CD4-positive, alpha-beta T cell treated with Interleukin-6 at 100 ng/mL for 8 hours (primary cell): ENCODE measurements around the gene DENND2D.
"Not testable (repeated sequence)": the region's sequence is repeated elsewhere in the genome, so short reads cannot be mapped to it uniquely, and the experiment has no call there.

Source experiments
- DNase-seq: peaks from one replicate; pipeline ENCODE4 v3.0.0-alpha.2; 2020; ENCODE audit warnings: mixed read lengths, low spot score

DENND2D gene

DNA sequence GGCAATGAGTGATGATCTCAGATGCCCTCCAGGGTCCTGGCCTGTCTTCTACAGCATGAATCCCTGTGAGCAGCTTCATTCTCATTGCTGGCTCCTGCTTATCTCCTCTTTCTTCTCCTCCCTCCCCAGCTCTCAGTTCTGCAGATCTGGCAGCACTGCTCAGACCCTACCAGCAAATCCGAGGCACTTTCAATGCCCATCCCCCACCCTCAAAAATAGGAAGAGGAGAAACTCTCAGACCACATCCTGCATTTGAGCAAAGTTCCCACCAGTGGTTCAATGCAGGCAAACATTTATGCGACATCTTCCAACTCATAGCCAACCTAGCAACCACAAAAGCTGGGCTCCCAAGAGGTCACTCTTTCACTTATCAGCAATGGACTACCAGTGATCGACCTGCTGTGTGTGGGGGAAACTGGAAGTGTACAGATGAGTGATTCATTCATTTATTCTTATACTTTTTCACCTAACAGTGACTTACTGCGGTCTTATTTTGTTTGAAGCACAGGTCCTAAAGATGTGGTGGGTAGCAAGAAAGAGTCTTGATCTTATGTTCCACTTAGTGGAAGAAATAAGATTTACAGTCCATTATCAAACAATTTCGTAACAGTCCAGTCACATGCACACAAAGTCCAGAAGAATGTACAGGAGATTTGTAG is 21.3 kb upstream of the DENND2D start:
- peak; percentile 83 for DNase-seq

DNA sequence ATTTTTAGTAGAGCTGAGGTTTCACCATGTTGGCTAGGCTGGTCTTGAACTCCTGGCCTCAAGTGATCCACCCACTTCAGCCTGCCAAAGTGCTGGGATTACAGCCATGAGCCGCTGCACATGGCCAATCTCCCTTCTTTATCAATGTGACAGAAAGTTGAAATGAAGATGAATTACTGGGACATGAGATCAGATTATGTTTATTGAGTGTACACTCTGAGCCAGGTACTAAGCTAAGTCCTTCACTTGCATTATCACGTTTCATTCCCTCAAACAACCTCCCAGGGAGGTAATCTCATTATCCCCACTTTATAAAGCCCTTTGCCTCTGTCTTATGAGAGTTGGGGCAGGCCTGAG is 20.8 kb upstream of the DENND2D start:
- DNase-seq = no peak

- DNase-seq = no peak
Measured at GRCh38 chr1:111220302-111220890, 19.9 kb upstream of the DENND2D start.

DNA sequence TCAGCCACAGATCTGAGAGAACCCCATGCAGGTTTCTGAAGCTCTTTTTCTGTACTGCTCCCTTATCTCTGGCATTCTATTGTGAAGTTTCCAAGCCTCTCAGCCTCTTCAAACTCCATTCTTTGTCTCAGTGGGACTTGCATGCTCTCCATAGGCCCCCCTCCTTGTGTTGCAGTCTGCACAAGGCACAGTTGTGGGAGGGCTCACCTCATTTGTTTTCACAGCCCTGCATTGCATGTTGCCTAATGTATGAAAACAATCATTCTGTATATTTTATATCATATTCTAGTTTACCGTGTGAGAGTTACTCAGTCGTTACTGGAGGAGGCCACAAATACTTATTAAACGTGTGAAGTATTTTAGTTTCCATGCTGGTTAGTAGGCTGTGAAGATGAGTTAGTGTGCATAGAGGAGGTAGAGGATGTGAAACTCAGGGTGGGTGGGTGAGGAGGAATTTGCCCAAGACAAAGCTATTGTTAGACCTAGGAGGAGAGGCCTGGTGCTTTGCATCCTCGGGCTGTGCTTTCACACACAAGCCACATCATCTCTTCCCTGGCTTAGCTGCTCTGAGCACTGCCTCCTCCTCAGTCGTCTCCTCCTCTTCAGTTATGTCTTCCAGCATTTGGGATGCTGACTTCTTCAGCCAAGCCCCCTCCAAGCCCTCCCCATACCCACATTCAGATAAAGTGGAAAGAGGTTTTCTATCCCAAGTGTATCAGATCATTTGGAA is 19.3 kb upstream of the DENND2D start:
- peak; percentile 34 for DNase-seq

DNA sequence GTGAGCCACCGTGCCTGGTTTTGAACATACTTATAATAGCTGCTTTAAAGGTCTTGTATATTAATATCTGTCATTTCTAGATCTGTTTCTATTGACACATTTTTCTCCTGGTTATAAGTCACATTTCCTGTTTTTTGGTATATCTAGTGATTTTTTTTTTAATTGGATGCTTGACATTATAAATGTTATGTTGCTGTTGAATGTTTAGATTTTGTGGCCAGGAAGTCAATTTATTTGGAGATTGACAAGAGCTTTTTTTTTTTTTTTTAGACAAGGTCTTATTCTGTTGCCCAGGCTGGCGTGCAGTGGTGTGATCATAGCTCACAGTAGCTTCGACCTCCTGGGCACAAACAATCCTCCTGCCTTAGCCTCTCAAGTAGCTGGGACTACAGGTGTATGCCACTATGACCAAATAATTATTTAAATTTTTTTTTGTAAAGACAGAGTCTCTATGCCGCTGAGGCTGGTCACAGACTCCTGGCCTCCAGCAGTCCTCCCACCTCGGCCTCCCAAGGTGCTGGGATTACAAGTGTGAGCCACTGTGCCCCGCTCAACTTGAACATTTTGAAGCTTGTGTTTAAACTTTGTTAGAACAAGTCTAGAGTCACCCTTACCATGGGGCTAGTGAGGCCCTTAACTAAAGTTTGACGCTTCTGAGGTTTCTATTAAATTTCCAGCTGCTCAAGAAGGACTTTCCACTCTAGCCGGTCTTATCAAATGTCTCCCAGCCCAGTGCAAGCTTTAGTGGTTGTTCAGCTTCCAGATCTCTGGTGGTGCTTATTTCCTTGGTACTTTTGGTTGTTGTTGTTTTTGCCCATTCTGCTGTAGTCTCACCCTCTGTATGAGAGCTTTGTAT is 18.5 kb upstream of the DENND2D start:
- no peak for DNase-seq

DNA sequence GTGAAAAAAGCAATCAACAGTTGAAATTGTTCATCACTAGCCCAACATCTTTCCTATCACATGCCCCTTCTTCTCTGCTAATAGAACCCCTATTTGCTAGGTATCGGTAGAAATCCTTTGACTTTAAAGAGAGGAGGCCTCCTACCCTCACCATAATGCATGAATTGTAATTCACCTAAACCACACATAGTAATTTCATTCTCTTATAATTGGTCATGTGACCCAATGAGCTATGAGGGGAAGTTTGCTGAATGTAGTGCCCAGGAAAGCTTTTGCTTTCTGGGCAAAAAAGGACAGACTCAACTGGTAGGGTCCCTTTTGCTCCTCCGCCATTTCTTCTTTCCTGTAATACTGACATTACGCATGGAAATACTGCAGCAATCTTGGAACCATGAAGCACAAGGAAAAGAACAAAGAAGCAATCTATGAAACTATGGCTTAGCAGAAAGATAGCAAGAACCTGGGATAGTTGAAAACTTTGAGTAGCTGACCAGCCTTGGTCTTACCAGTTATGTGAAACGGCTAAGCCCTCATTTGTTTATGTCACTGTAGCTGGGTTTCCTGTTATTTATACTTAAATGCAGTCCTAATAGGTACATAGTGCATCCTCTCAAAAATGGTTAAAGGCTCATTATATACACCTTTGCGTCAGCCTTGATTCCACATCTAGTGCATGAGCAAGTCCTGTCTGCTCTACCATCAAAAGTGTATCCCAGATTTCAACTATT is 16.9 kb upstream of the DENND2D start:
- no peak for DNase-seq

DNA sequence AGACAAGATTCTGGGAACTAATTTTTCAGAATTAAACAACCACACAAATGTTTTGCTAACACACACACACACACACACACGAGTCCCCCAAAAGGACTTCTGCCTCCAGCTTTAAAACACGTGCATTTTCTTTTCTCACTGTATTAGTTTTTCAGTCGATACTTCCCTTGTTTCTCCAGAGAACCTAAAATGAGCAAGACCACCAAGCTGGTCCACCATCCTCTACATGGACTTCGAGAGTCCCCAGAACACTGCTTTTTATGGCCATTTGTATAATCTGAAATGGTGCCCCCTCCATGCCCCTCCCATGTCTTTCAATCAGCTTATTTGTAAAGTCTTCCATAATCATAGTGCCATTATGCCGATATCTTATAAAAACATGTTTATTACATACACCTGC is 16.3 kb upstream of the DENND2D start:
- no peak for DNase-seq

DNA sequence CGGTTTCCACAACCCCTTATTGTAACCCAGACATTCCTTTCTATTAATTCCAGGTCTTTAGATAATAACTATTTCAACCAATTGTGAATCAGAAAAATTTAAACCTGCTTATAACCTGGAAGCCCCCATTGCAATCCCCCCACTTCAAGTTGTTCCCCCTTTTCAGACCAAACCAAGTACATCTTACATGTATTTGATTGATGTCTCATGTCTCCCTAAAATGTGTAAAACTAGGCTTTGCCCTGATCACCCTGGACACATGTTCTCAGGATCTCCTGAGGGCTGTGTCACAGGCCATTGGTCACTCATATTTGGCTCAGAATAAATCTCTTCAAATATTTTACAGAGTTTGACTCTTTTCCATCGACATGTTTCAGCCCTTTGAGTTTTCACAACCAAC is 14.8 kb upstream of the DENND2D start:
- not testable (repeated sequence) for DNase-seq

DNA sequence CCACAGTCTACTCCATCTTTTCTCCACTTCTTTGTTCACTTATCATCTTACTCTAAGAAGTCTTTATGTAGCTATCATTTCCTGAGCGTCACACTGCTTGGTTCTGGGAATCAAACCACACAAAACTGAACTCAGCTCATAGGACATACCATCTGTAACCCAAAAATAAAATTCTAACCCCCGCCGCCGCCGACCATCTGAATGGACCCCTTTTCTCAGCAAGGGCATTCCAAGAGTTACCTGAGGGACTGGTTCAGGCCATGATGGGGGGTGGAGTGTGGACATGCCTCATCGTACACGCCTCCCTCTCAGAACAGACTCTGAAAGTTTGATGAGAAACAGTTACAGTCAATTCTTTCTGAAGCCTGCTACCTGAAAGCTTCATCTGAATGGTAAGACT is 14.4 kb upstream of the DENND2D start:
- peak; percentile 39 for DNase-seq

DNA sequence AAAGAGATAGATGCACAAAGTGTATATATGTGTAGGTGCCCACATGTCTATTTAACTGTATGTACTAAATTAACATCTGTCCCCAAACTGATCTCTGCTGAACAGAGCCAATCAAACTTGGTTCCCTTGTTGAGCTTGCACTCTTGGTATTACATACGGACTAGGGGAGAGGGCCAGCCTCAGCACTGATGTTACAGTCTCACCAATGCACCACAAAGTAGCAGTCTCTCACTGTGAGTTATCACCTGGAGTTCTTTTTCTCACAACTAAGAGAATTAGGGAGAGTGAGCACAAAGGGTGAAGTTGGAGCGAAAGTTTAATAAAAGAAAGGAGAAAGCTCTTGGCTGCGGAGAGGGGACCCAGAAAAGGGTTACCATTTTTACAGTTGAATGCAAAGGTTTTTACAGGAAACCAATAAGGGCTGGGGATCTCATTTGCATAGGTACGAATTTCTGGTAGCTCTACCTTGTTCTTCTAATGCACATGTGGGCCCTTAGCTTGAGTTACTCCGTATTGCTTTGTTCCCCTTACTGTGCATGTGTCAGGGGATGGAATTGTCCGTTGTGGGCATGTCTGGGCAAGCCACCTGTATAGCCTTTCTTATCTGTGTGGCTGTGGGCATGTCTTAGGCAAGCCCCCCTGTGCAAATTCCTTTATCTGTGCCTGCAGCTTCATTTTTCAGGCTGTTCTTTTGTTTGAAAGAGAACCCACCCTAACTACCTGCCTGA is 13.8 kb upstream of the DENND2D start:
- DNase-seq = no peak

GRCh38 chr1:111213412-111213811 is 13.0 kb upstream of the DENND2D start:
- DNase-seq = peak; percentile 57

GRCh38 chr1:111212634-111213335 is 12.3 kb upstream of the DENND2D start:
- DNase-seq = no peak

GRCh38 chr1:111211921-111212320 is 11.5 kb upstream of the DENND2D start:
- no peak for DNase-seq

GRCh38 chr1:111209622-111210021 is 9.2 kb upstream of the DENND2D start:
- no peak for DNase-seq

GRCh38 chr1:111208921-111209320 is 8.5 kb upstream of the DENND2D start:
- DNase-seq = no peak

- DNase-seq = no peak
Measured at GRCh38 chr1:111205714-111206050, 5.2 kb upstream of the DENND2D start.

DNA sequence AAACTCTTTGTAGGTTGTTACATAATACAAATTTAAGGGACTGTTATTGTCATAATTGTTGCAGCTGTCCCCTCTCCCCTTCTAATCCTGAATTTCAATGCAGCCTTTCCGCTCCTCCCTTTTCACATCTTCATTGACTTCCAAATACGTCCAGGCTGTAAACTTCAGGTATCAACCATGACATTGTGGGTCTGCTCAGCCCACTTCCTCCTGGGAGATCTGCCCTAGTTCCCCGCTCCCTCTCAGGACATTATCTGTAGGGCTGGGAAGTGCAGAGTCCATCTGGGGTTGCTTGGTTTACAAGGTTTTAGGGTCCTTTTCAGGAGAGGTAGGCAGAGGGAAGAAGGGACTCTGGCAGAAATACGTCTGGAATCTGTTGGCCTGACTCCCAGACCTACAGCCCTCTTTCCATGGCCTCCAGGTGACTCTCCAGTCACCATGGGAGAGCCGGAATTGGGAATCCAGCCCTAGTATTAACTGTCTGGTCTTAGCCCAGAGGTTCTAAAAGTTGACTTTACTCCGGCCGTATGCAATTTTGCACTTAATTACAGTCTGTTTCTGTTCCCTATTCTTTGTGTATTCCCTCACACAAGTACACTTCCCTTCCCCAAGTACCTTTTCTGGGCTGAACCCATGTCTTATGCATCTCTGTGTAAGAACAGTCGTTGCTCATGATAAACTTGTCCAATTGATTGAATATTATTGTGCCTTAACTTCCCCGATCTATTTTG is 4.7 kb upstream of the DENND2D start:
- no peak for DNase-seq

GRCh38 chr1:111204201-111204982 is 3.9 kb upstream of the DENND2D start:
- DNase-seq = peak; percentile 77

DNA sequence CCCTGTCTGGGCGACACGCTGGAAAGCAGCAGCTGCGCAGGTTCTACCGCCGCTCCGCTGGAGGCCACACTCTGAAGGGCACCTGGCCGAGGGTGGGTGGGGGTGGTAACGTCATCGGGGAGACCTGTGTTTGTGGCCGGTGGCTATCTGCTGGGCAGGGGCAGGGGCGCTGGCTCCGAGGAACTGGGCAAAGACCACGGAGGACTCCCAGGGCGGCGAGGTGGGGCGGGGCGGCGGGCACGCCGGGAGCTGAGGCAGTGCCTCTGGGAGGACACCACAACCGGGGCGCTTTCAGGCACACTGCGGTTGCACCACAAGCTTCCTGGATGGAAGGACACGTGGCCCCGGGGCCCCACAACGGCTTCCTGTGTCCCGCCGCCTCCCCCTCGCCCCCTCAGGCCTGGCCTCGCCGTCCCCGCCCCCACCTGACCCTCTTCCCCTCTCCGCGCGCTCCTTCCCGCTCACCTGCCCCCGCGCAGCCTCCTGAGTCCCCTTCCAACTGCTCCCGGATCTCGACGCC is 3.3 kb upstream of the DENND2D start:
- DNase-seq = peak; percentile 92
